NT2/D1 (cell line): Measurements from ENCODE around the gene SRSF4.

ENCODE experiments used
- SUZ12 ChIP-seq: IDR thresholded peaks from 2 replicates; pipeline ENCODE4 v1.6.1; 2011; ENCODE audit not compliant: insufficient read length, insufficient read depth; ENCODE audit errors: extremely low read depth
- YY1 ChIP-seq: IDR thresholded peaks from 2 replicates; pipeline ENCODE4 v1.6.1; 2011; ENCODE audit not compliant: insufficient read length, insufficient read depth

DNA sequence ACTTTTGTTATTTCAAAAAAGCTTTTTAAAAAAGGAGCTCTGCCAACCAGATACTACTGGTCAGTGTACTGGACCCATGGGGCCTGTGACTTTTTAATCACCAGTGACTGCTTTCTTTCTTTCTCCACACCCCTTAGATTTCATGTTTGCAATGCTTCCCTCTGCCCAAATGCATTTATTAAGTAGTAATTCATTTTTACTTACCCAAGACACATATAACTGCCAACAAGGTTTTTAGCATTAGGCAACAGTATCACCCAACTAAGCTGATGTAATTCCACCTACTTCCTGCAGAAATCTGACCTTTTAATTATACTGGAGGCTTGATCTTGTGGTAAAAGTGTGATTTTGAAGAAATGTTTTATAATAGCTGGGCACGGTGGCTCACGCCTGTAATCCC lies 36.5 kb upstream of the SRSF4 start:
- no peak for TF ChIP-seq YY1
- TF ChIP-seq SUZ12, result no peak
